PC-3 (cell line): ENCODE data around the gene TSHZ2. TPM values are rescaled to one million over a fixed set of nuclear protein-coding genes. Genes with fewer than 3 reads are reported as not detected.

Experiments
- ATAC-seq: fragments of 200-7000 bp; cut with Tn5 transposase; 2 replicates; pipeline ENCODE4 v1.9.1; 2020; ENCODE audit warnings: mild to moderate bottlenecking, moderate library complexity
- BruUV-seq: library from RNA; stranded (reverse); fragments of 400-500 nt; replicated peaks from 2 replicates; lab custom pipeline; 2021; lab: Mats Ljungman, UMichigan
- CTCF ChIA-PET: fragments of 300-600 bp; sonication (Branson Sonifier 250); formaldehyde crosslinking; loops from one replicate; lab custom pipeline; 2022; ENCODE audit warnings: antibody characterized with exemption; lab: Charles Lee
- POLR2A ChIA-PET: fragments of 300-600 bp; sonication (Branson Sonifier 250); formaldehyde crosslinking; loops from one replicate; lab custom pipeline; 2022; ENCODE audit warnings: antibody characterized with exemption; ENCODE audit not compliant: unreplicated experiment; lab: Charles Lee
- DNase-seq: peaks from one replicate; pipeline ENCODE4 v3.0.0-alpha.2; 2015
- H2AFZ ChIP-seq: fragments of 300-600 bp; sonication (generic); 2 replicates; pipeline ENCODE4 v1.6.0; 2016; ENCODE audit warnings: antibody characterized with exemption, low read length
- H3F3A ChIP-seq: fragments of 300-600 bp; sonication (generic); one replicate; pipeline ENCODE4 v1.6.0; 2017; ENCODE audit warnings: antibody characterized with exemption, low read length, control low read depth, mild to moderate bottlenecking; ENCODE audit not compliant: unreplicated experiment
- H3K27ac ChIP-seq: fragments of 300-600 bp; sonication (generic); 2 replicates; pipeline ENCODE4 v1.5.1; 2016; ENCODE audit warnings: mild to moderate bottlenecking, low read length
- H3K27me3 ChIP-seq: fragments of 300-600 bp; sonication (generic); 2 replicates; pipeline ENCODE4 v1.6.1; 2016; ENCODE audit warnings: low read length, mixed read lengths
- H3K36me3 ChIP-seq: fragments of 300-600 bp; sonication (generic); 2 replicates; pipeline ENCODE4 v1.6.1; 2016; ENCODE audit warnings: low read depth, mixed run types, low read length, mixed read lengths
- H3K4me1 ChIP-seq: fragments of 300-600 bp; sonication (generic); 2 replicates; pipeline ENCODE4 v1.5.1; 2016; ENCODE audit warnings: low read length; ENCODE audit not compliant: insufficient read depth
- H3K4me2 ChIP-seq: fragments of 300-600 bp; sonication (generic); 2 replicates; pipeline ENCODE4 v1.6.0; 2016; ENCODE audit warnings: low read length
- H3K4me3 ChIP-seq: fragments of 300-600 bp; sonication (generic); 2 replicates; pipeline ENCODE4 v1.5.1; 2016; ENCODE audit warnings: mild to moderate bottlenecking, low read length, mixed read lengths
- H3K79me2 ChIP-seq: fragments of 300-600 bp; sonication (generic); 2 replicates; pipeline ENCODE4 v1.6.1; 2017; ENCODE audit warnings: low read length, mixed read lengths
- H3K9ac ChIP-seq: fragments of 300-600 bp; sonication (generic); 2 replicates; pipeline ENCODE4 v1.6.0; 2016; ENCODE audit warnings: mild to moderate bottlenecking, low read length
- H3K9me2 ChIP-seq: fragments of 300-600 bp; sonication (generic); replicated peaks from 2 replicates; pipeline ENCODE4 v1.6.1; 2016; ENCODE audit warnings: mixed run types, low read length, mixed read lengths
- H3K9me3 ChIP-seq: fragments of 300-600 bp; sonication (generic); 2 replicates; pipeline ENCODE4 v1.6.1; 2016; ENCODE audit warnings: low read length, mixed read lengths
- H4K20me1 ChIP-seq: fragments of 300-600 bp; sonication (generic); 2 replicates; pipeline ENCODE4 v1.6.1; 2016; ENCODE audit warnings: low read length, mixed read lengths
- CTCF ChIP-seq: fragments of 300-600 bp; sonication (generic); conservative IDR thresholded peaks from 2 replicates; pipeline ENCODE4 v1.5.1; 2017; ENCODE audit warnings: antibody characterized with exemption, low read depth, mild to moderate bottlenecking, low read length
- EZH2 ChIP-seq: fragments of 300-600 bp; sonication (generic); IDR thresholded peaks from one replicate; pipeline ENCODE4 v1.6.1; 2017; ENCODE audit warnings: antibody characterized with exemption, mild to moderate bottlenecking, low read length; ENCODE audit not compliant: unreplicated experiment
- EZH2phosphoT487 ChIP-seq: fragments of 300-600 bp; sonication (generic); IDR thresholded peaks from 2 replicates; pipeline ENCODE4 v1.6.1; 2018; ENCODE audit warnings: mild to moderate bottlenecking, antibody characterized with exemption, low read length, borderline replicate concordance
- intact Hi-C: fragments of 100-400 bp; cut with micrococcal nuclease; formaldehyde crosslinking; loops from 2 replicates; pipeline ENCODE4 v1.9.0; 2023
- total RNA-seq: library from RNA; depleted of rRNA; stranded (reverse); fragments of >200 nt; gene quantifications from 2 replicates; pipeline ENCODE4 v1.2.3, GENCODE V29; 2014

Gene TSHZ2
- total RNA-seq, 1 experiment from 2014 or later = not detected

GRCh38 chr20:53427951-53428350, 455.8 kb downstream of the TSHZ2 start:
- intact Hi-C loops = no loop called here
- Histone ChIP-seq H2AFZ (no peak overlapping the region), H3K4me1 (no peaks in the 10 kb centered on the region), H4K20me1 (no peaks in the 10 kb centered on the region), H3K27me3 (peaks cover 37% of the 10 kb centered on the region), H3K27ac (no peak overlapping the region), H3K4me2 (no peak overlapping the region), H3K9me2 (no peaks in the 10 kb centered on the region), H3F3A (no peaks in the 10 kb centered on the region), H3K79me2 (no peaks in the 10 kb centered on the region), H3K9ac (no peak overlapping the region), H3K4me3 (no peak overlapping the region), H3K36me3 (no peaks in the 10 kb centered on the region), H3K9me3 (no peaks in the 10 kb centered on the region)
- BruUV-seq = no TSS peak
- CTCF ChIA-PET = no interaction called here
- POLR2A ChIA-PET = no interaction called here
- ATAC-seq (no peak), DNase-seq (no peak)
- TF ChIP-seq CTCF = no peak
- no peak for TF ChIP-seq EZH2phosphoT487
- no peak for TF ChIP-seq EZH2

GRCh38 chr20:53428588-53428987, 456.4 kb downstream of the TSHZ2 start:
- intact Hi-C loops = no loop called here
- Histone ChIP-seq H3K79me2 (no peaks in the 10 kb centered on the region), H3K9ac (no peak overlapping the region), H3K9me3 (no peaks in the 10 kb centered on the region), H3K27me3 (peaks cover 32% of the 10 kb centered on the region), H3K4me1 (no peaks in the 10 kb centered on the region), H3K36me3 (no peaks in the 10 kb centered on the region), H3K4me3 (no peak overlapping the region), H3K27ac (no peak overlapping the region), H3K9me2 (no peaks in the 10 kb centered on the region), H3F3A (no peaks in the 10 kb centered on the region), H2AFZ (no peak overlapping the region), H3K4me2 (no peak overlapping the region), H4K20me1 (no peaks in the 10 kb centered on the region)
- ChIA-PET CTCF (no interaction called here), POLR2A (no interaction called here)
- ATAC-seq (no peak), DNase-seq (no peak)
- no TSS peak for BruUV-seq
- TF ChIP-seq CTCF (no peak), EZH2phosphoT487 (no peak), EZH2 (no peak)

DNA sequence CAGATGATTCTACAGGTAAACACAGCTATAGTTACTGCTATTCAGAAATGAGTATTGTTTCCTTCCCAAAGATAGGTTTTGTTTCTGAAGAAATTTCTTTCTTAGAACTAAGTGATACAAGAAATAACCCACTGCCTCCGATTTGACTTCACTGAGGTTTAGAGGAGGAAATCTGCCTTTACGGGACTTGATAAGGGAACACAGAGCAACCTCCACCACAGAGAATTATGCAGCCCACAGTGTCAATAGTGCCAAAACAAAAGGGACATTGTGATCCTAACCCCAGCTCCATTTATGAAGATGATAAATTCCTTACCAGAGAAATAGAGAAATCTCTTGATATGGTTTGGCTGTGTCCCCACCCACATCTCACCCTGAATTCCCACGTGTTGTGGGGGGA, 456.8 kb downstream of the TSHZ2 start:
- Histone ChIP-seq H3K4me2 (no peak overlapping the region), H3K79me2 (no peaks in the 10 kb centered on the region), H3F3A (no peaks in the 10 kb centered on the region), H3K4me3 (no peak overlapping the region), H3K9ac (no peak overlapping the region), H4K20me1 (no peaks in the 10 kb centered on the region), H3K4me1 (no peaks in the 10 kb centered on the region), H3K27ac (no peak overlapping the region), H2AFZ (no peak overlapping the region), H3K9me2 (no peaks in the 10 kb centered on the region), H3K9me3 (no peaks in the 10 kb centered on the region), H3K27me3 (peaks cover 28% of the 10 kb centered on the region), H3K36me3 (no peaks in the 10 kb centered on the region)
- ChIA-PET CTCF (no interaction called here), POLR2A (no interaction called here)
- DNase-seq = no peak
- no TSS peak for BruUV-seq
- no peak for TF ChIP-seq EZH2phosphoT487
- no peak for TF ChIP-seq EZH2
- no peak for TF ChIP-seq CTCF
- ATAC-seq = no peak
- intact Hi-C loops = no loop called here
